ENCODE data around the gene WDR18. TPM values are rescaled to one million over a fixed set of nuclear protein-coding genes. Genes with fewer than 3 reads are reported as not detected.

Gene WDR18
- polyA plus RNA-seq, 1 donor from 2014 or later, result 64.9 TPM

GRCh38 chr19:973726-974563, 10.2 kb upstream of the WDR18 start:
- no peak for TF ChIP-seq POLR2AphosphoS5 (IDR thresholded peaks at IDR 0.05)
- no peak for TF ChIP-seq EZH2 (IDR thresholded peaks at IDR 0.05; ENCODE audit: borderline replicate concordance, insufficient read depth, low read length, poor library complexity, severe bottlenecking)
- TF ChIP-seq REST (IDR thresholded peaks at IDR 0.05; ENCODE audit: borderline replicate concordance), result no peak
- TF ChIP-seq CTCF (IDR thresholded peaks at IDR 0.05; ENCODE audit: poor library complexity, severe bottlenecking), result no peak
- no peak for TF ChIP-seq RAD21 (conservative IDR thresholded peaks at IDR 0.05)
- TF ChIP-seq SMC3 (conservative IDR thresholded peaks at IDR 0.05; ENCODE audit: poor library complexity), result no peak
- Histone ChIP-seq H3K9me3 (ENCODE audit: low read length) (no peaks in the 10 kb centered on the region), H3K36me3 (ENCODE audit: insufficient read depth, low read length) (peaks cover 5% of the 10 kb centered on the region), H3K4me3 (ENCODE audit: low read length) (no peak overlapping the region), H2AFZ (ENCODE audit: low read depth, low read length) (no peak overlapping the region), H3K79me2 (replicated peaks; ENCODE audit: insufficient read depth, low read length) (no peaks in the 10 kb centered on the region), H3K27ac (ENCODE audit: low read length) (no peak overlapping the region), H3K27me3 (ENCODE audit: insufficient read depth, low read depth, low read length) (no peaks in the 10 kb centered on the region), H3K9ac (ENCODE audit: low read length) (no peak overlapping the region), H3K9me2 (ENCODE audit: insufficient read depth, low read length) (no peaks in the 10 kb centered on the region), H4K20me1 (ENCODE audit: insufficient read depth) (no peaks in the 10 kb centered on the region), H3F3A (ENCODE audit: insufficient read depth, low read length, poor library complexity, severe bottlenecking) (no peaks in the 10 kb centered on the region), H3K4me2 (ENCODE audit: low read length) (no peak overlapping the region)

- Histone ChIP-seq H3K4me3 (ENCODE audit: low read length) (no peak overlapping the region), H3K9ac (ENCODE audit: low read length) (no peak overlapping the region), H4K20me1 (ENCODE audit: insufficient read depth) (no peaks in the 10 kb centered on the region), H3K27ac (ENCODE audit: low read length) (no peak overlapping the region), H3K4me2 (ENCODE audit: low read length) (no peak overlapping the region), H3K27me3 (ENCODE audit: insufficient read depth, low read depth, low read length) (no peaks in the 10 kb centered on the region), H3K36me3 (ENCODE audit: insufficient read depth, low read length) (peaks cover 5% of the 10 kb centered on the region), H3K79me2 (replicated peaks; ENCODE audit: insufficient read depth, low read length) (no peaks in the 10 kb centered on the region), H3F3A (ENCODE audit: insufficient read depth, low read length, poor library complexity, severe bottlenecking) (no peaks in the 10 kb centered on the region), H3K9me3 (ENCODE audit: low read length) (no peaks in the 10 kb centered on the region), H3K9me2 (ENCODE audit: insufficient read depth, low read length) (no peaks in the 10 kb centered on the region), H2AFZ (ENCODE audit: low read depth, low read length) (no peak overlapping the region)
- TF ChIP-seq REST (IDR thresholded peaks at IDR 0.05; ENCODE audit: borderline replicate concordance) (no peak), POLR2AphosphoS5 (IDR thresholded peaks at IDR 0.05) (no peak), TAF1 (IDR thresholded peaks at IDR 0.05; ENCODE audit: low read depth) (no peak), EZH2 (IDR thresholded peaks at IDR 0.05; ENCODE audit: borderline replicate concordance, insufficient read depth, low read length, poor library complexity, severe bottlenecking) (no peak), MXI1 (conservative IDR thresholded peaks at IDR 0.05; ENCODE audit: poor library complexity, severe bottlenecking) (no peak), CTCF (IDR thresholded peaks at IDR 0.05; ENCODE audit: poor library complexity, severe bottlenecking) (no peak), RAD21 (conservative IDR thresholded peaks at IDR 0.05) (no peak), EP300 (conservative IDR thresholded peaks at IDR 0.05; ENCODE audit: poor library complexity, severe bottlenecking) (no peak), SMC3 (conservative IDR thresholded peaks at IDR 0.05; ENCODE audit: poor library complexity) (no peak)
Measured at GRCh38 chr19:974564-975257, 9.4 kb upstream of the WDR18 start.
